Measurements from ENCODE around the gene TMEM231. TPM values are rescaled to one million over a fixed set of nuclear protein-coding genes. Genes with fewer than 3 reads are reported as not detected.

TMEM231 gene
- total RNA-seq, 4 donors from 2014 or later: 0.76 to 2.3 (median 1.7) TPM

GRCh38 chr16:75575958-75576357 is 19.9 kb upstream of the TMEM231 start:
- H3K9me3 ChIP-seq: no peaks in the 10 kb centered on the region
- TF ChIP-seq CTCF (IDR thresholded peaks at IDR 0.05 in 4 of 5, conservative IDR thresholded peaks at IDR 0.05 in 1 of 5) (no peak), POLR2A (IDR thresholded peaks at IDR 0.05) (no peak)
- no peak for DNase-seq
- H3K4me1 ChIP-seq: peaks cover 0 to 7% of the 10 kb centered on the region in 2 donors
- H3K4me3 ChIP-seq: no peak overlapping the region
- in situ Hi-C loops (cut with MboI; ENCODE audit: low sequenced_read_pairs in 4 of 4): no loop called here
- no peak for ATAC-seq
- intact Hi-C loops (cut with DNase I; ENCODE audit: low total_unique reads): no loop called here
- no peak overlapping the region for H3K27ac ChIP-seq
- peaks cover 0 to 84% of the 10 kb centered on the region in 2 donors for H3K36me3 ChIP-seq
- H3K27me3 ChIP-seq: no peaks in the 10 kb centered on the region

- Histone ChIP-seq H3K4me3 (no peak overlapping the region), H3K4me1 (peaks cover 15 to 26% of the 10 kb centered on the region in 2 donors), H3K27me3 (no peaks in the 10 kb centered on the region), H3K27ac (no peak overlapping the region), H3K36me3 (peaks cover 0 to 82% of the 10 kb centered on the region in 2 donors), H3K9me3 (no peaks in the 10 kb centered on the region)
- intact Hi-C loops (cut with DNase I; ENCODE audit: low total_unique reads): no loop called here
- in situ Hi-C loops (cut with MboI; ENCODE audit: low sequenced_read_pairs in 4 of 4): no loop called here
- TF ChIP-seq POLR2A (IDR thresholded peaks at IDR 0.05) (no peak), CTCF (IDR thresholded peaks at IDR 0.05 in 4 of 5, conservative IDR thresholded peaks at IDR 0.05 in 1 of 5) (no peak)
- ATAC-seq (no peak), DNase-seq (no peak)
These were observed 17.9 kb upstream of the TMEM231 start for GRCh38 chr16:75573955-75574354.

- intact Hi-C loops (cut with DNase I; ENCODE audit: low total_unique reads) (no loop called here), in situ Hi-C loops (cut with MboI; ENCODE audit: low sequenced_read_pairs in 4 of 4) (no loop called here)
- Histone ChIP-seq H3K27ac (no peak overlapping the region), H3K27me3 (no peaks in the 10 kb centered on the region), H3K9me3 (no peaks in the 10 kb centered on the region), H3K4me1 (peaks cover 17 to 36% of the 10 kb centered on the region in 2 donors), H3K4me3 (no peak overlapping the region), H3K36me3 (peaks cover 0 to 83% of the 10 kb centered on the region in 2 donors)
- TF ChIP-seq POLR2A (IDR thresholded peaks at IDR 0.05) (no peak), CTCF (IDR thresholded peaks at IDR 0.05 in 4 of 5, conservative IDR thresholded peaks at IDR 0.05 in 1 of 5) (no peak)
- no peak for ATAC-seq
- DNase-seq: no peak
These were observed 17.0 kb upstream of the TMEM231 start for GRCh38 chr16:75572864-75573542.

- peaks cover 27 to 53% of the 10 kb centered on the region in 2 donors for H3K4me1 ChIP-seq
- in situ Hi-C loops (cut with MboI; ENCODE audit: low sequenced_read_pairs in 4 of 4): no loop called here
- no peaks in the 10 kb centered on the region for H3K27me3 ChIP-seq
- peaks cover 0 to 64% of the 10 kb centered on the region in 2 donors for H3K36me3 ChIP-seq
- peak overlapping the region; percentile 43 to 46 (median 45) for H3K27ac ChIP-seq
- TF ChIP-seq POLR2A (IDR thresholded peaks at IDR 0.05) (no peak), CTCF (IDR thresholded peaks at IDR 0.05 in 4 of 5, conservative IDR thresholded peaks at IDR 0.05 in 1 of 5) (no peak)
- no peak for ATAC-seq
- no peaks in the 10 kb centered on the region for H3K9me3 ChIP-seq
- intact Hi-C loops (cut with DNase I; ENCODE audit: low total_unique reads): no loop called here
- H3K4me3 ChIP-seq: no peak overlapping the region
- no peak for DNase-seq
These were observed 14.5 kb upstream of the TMEM231 start for GRCh38 chr16:75570396-75571065.
